Vagina (tissue), 2 donors: ENCODE data around the gene ERF.
"Not testable (repeated sequence)": the region's sequence is repeated elsewhere in the genome, so short reads cannot be mapped to it uniquely, and the experiment has no call there.

Experiments used
- CTCF ChIP-seq, 3 experiments: fragments of 450-650 bp in 2 of 3; fragments of 200-600 bp in 1 of 3; sonication (generic) in 1 of 3; IDR thresholded peaks; one replicate each; pipeline ENCODE4 v1.5.1; 2017 to 2019; ENCODE audit warnings: antibody characterized with exemption in 3 of 3, mild to moderate bottlenecking in 2 of 3, moderate library complexity in 2 of 3
- POLR2A ChIP-seq, 2 donors: fragments of 450-650 bp; IDR thresholded peaks; one replicate each; pipeline ENCODE4 v1.6.1; 2017; ENCODE audit warnings: antibody characterized with exemption in 2 of 2, mild to moderate bottlenecking in 2 of 2, moderate library complexity in 2 of 2
- POLR2AphosphoS5 ChIP-seq, 2 donors: sonication (generic); formaldehyde crosslinking; IDR thresholded peaks; one replicate each; pipeline ENCODE4 v1.9.0; 2017; ENCODE audit warnings: antibody characterized with exemption in 2 of 2, mild to moderate bottlenecking in 2 of 2, low read depth in 1 of 2; ENCODE audit not compliant: insufficient read depth in 1 of 2

- TF ChIP-seq POLR2A (IDR thresholded peaks at IDR 0.05); CTCF (IDR thresholded peaks at IDR 0.05); POLR2AphosphoS5 (IDR thresholded peaks at IDR 0.05; ENCODE audit: insufficient read depth in 1 of 2, low read depth in 1 of 2): not testable (repeated sequence)
Measured at GRCh38 chr19:42257842-42258241, 2.9 kb upstream of the ERF start.
